HG03575 (cell line): ENCODE measurements around the gene NUBP1.
"Not testable (repeated sequence)": the region's sequence is repeated elsewhere in the genome, so short reads cannot be mapped to it uniquely, and the experiment has no call there.

Experiments
- ATAC-seq: cut with Tn5 transposase; IDR thresholded peaks from one replicate; pipeline ENCODE4 v1.9.1; 2021; ENCODE audit not compliant: unreplicated experiment, insufficient number of reproducible peaks, low FRiP score; ENCODE audit errors: extremely low read depth

NUBP1 gene

DNA sequence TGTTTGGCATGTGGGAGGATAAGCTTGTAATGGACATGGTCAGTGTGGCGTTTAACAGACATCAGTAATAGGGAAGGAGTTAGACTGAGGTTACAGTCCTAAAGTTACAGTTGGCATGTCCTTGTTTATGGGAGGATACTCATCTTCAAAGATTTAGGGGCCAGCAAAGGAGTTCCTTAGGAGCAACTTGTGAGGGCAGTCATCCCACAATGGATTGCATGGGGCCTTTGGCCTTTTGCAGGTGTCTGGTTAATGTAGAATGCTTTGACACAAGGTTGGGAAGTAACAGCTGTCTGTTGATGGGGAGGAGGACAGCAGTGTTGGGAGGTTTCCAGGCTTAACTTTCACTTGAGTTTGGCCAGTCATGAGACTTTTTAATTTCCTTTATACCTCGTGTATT lies 2.2 kb downstream of the NUBP1 start:
- ATAC-seq: no peak

DNA sequence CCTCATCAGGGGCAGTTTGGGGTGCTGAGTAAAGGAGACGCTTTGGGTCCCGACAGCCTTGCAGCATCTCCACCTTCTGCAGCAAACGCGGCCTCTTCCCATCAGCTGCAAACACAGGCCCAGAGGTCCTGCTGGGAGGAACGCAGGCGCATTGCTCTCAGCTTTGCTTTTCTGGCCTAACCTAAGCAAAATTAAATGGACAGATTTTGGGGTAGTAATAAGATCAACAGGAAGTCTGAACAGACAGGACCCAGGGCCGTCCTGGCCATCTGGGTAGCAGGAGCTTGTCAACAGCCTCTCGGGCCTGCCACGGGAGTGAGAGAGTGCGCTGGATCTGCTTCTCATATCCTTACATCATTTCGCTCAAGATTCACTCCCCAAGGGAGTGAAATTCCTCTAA lies 7.2 kb downstream of the NUBP1 start:
- ATAC-seq: no peak

DNA sequence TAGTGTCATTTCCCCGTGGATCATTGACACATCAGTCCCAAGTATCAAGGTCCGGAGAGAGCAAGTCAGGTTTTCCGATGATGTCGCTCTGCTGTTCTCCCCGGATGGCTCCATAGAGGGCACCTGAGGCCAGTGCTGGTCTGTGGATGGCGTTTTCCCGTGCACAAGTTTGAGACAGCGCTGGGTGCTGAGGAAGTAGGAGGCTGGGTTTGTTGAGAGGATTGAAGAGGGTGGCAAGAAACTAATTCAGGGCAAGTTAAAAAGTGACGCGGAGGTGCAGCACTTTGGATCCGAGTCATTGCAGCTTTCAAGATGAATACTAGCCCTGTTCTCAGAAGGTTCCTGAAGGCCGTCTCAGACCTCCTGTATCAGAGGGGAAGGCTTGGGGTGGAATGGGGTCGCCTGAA lies 7.7 kb downstream of the NUBP1 start:
- no peak for ATAC-seq

DNA sequence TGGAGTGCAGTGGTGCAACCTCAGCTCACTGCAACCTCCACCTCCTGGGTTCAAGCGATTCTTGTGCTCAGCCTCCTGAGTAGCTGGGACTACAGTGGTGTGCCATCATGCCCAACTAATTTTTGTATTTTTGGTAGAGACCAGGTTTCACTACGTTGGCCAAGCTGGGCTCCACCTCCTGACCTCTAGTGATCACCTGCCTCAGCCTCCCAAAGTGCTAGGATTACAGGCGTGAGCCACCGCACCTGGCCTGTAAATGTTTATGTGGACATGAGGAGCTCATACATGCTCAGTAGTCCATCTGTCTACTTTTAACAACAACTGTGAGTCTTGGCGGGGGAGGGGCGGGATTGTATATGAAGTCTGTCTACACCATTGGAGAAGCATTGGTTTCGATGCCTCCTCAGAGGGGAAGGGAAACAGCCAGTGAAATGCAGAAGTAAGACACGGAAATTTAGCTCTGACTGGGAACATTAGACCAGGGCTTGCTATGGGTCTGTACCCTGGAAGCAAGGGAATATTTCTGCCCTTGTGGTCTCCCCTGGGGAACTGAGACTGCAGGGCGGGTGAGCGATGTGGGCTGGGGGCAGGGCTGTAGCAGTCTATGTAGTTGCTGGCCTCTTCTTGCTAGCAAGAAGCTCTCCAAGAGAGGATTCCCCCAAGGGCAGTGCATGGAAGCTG lies 9.3 kb downstream of the NUBP1 start:
- no peak for ATAC-seq

DNA sequence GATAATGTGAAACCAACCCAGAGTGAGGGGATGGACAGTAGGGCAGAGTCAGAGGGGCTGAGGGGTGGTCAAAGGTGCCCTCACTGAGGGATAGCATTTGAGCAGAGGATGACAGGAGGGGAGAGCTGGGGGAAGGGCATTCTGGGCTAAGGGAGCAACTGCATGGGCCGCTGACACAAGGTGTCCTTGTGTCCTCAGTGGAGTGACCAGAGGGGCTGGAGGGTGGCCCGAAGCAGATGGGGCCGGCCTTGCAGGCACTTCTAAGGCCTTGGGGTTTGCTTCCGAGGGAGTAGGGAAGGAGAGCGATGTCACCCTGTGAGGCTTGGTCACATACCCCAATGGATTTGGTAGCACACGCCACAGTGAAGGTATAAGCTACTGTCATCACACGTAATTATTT lies 10.0 kb downstream of the NUBP1 start:
- no peak for ATAC-seq

DNA sequence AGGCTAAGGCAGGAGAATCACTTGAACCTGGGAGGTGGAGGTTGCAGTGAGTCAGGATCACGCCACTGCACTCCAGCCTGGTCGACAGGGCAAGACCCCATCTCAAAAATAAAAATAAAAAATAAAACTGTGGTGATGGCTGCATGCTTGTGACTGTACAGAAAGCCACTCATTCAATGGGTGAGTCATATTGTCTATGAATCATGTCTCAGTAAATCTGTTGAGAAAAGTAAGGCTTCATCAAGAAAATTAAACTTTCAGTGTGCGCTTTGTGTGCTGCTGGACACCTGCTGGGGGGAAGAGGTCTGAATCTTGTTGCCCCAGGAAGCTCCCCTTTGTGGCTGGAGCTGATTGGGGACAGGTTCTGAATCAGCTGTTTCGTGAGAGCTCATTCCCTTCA lies 11.3 kb downstream of the NUBP1 start:
- no peak for ATAC-seq

DNA sequence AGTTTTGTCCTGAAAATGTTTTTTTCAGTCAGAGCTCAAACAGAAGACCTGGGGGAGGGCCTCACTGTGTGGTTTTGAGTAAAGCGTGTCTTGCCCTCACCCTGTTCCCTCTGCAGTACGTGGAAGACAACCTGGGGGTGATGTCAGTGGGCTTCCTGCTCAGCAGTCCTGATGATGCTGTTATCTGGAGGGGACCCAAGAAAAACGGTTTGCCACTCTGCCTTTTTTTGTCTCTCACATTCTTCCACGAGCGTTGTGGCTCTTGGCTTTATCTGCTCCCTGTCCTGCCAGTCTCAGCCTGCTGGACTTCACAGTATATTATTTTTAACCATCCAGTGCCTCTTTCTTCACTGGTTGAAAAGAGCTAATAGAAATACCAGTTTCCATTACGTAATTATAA lies 12.9 kb downstream of the NUBP1 start:
- no peak for ATAC-seq

DNA sequence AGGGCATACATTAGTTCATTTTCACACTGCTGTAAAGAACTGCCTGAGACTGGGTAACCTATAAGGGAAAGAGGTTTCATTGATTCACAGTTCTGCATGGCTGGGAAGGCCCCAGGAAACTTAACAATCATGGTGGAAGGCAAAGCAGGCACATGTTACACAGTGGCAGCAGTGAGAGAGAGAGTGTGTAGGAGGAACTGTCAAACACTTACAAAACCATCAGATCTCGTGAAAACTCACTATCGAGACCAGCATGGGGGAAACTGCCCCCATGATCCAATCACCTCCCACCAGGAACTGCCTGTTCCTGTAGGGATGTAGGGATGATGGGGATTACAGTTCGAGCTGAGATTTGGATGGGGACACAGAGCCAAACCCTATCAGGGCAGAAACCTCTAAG lies 17.2 kb downstream of the NUBP1 start:
- ATAC-seq: no peak

DNA sequence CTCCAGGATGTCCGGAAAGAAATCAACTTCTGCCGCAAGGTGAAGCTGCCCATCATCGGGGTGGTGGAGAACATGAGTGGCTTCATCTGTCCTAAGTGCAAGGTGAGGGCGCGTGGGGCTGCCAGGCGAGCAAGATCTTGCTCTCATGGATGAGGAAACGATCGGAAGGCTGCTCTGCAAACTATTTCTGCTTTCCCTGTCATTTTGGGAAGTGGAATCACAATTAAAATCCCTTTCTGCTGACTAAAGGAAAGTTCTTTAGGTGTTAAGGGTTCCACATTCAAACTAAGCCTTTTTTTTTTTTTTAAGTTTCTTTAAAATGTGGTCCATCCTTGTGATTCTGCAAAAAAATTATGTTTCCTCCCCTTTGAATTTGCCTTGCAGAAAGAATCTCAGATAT lies 17.7 kb downstream of the NUBP1 start:
- no peak for ATAC-seq

DNA sequence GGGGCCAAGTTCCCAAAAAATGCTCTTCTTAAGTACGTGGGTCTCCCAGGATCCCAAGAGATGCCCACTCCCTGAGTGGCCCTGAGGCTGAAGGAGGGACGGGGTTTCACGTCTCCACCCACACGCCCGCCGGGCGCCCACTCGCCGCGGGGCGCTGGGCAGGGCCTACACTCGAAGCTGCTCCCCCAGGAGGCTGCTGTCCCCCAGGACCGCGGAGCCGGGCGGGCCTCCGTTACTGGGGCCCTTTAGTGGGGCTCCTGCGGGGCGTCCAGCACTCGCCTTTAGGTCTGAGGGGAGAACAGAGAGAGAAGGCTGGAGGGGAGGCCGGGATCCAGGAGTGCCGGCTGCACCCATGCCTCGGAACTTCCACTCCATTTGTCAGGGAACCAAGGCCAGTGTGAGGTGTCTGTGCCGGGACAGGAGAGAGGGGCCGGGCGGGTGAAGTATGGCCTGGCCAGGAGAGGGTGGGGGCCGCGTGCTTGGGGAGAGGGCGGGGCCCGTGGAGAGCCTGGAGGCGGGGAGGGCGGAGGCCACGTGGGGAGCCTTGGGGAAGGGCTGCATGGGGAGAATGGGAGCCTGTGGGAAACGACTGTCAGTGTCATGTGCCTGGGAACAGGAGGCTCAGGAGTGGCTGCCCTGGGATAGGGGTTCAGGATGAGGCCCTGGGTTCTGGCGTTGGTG lies 18.8 kb downstream of the NUBP1 start:
- no peak for ATAC-seq

DNA sequence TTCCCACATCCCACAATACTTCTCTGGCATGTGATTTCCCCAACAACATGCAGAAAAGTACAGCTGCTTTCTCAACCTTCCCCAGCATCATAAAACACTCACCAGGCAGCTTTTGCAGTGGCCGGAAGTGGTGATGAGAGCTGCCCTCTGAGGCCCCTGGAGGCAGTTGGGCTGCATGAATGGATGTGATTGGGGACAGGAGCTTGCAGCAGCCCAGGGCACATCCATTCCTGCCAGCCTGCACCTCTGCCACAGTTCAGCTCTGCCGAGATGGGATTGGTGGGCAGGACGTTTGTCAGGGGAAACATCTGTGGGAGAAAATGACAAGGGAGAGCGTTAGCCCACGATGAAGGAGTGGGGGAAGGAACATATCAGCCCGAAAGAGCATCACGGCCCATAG lies 19.8 kb downstream of the NUBP1 start:
- ATAC-seq: no peak

DNA sequence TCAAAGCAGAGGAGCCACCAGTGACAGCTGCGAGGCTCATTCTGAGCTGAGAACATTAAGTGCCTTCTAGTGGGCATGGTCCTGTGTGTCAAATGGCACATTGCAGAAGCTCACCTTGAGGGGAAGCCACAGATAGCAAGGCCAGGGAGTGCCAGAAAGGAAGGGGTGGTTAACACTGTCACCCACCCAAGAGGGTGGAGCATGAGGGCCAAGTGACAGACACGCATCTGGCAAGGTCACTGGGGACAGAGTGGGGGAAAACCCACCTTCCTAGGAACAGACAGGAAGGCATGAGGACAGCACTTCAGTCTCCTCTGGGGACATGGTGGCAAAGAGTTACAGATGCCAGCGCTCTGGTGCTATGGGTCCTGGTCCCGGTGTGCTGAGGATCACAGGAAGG lies 22.1 kb downstream of the NUBP1 start:
- no peak for ATAC-seq

DNA sequence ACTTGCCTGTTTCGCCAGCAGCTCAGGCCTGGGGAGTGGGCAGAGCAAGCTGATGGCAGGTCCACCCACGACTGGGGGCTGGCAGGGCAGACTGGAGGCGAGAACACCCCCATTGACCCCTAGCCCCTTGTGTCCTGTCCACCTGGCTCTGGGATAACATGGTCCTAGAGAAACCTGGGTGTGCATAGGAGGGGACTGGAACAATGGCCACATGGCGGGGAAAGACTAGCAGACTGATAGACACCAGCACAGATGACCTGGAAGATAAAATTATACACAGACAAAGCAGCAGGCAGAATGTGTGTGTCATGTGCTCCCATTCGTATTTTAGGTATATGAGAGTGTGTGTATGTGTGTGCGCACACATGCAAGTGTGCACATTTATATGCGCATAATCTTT lies 23.5 kb downstream of the NUBP1 start:
- no peak for ATAC-seq

DNA sequence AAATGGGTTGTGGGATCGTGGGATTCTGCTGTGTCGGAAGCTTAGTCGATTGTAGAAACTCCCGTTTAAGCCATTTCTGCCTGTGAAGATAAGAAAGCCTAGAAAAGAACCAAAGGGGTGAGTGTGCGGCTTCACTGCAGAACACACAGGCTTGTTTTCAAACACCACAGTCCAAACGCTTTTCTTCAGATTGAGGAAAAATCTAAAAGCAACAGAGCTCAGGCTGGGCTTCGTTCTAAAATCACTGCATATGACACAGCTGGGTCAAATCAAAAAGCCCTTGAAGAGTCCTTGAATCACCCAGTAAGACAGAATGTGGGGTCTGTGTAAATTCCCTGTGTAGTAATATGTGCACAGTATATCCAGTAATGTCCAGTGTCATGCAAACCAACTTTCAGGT lies 25.7 kb downstream of the NUBP1 start:
- ATAC-seq: no peak

DNA sequence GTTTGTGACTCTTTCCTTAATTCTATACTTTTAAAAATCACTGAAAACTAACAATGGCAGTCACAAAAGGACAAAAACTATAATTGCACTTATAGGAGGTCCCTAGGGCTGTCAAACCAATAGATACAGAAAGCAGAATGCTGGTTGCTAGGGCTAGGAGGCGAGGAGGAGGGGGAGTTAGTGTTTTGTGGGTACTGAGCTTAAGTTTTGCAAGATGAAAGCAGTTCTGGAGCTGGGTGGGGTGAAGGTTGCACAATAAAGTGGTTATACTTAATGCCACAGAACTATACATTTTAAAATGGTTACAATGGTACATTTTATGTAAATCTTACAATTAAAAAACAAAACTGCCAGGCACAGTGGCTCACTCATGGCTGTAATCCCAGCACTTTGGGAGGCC lies 27.3 kb downstream of the NUBP1 start:
- ATAC-seq: no peak

DNA sequence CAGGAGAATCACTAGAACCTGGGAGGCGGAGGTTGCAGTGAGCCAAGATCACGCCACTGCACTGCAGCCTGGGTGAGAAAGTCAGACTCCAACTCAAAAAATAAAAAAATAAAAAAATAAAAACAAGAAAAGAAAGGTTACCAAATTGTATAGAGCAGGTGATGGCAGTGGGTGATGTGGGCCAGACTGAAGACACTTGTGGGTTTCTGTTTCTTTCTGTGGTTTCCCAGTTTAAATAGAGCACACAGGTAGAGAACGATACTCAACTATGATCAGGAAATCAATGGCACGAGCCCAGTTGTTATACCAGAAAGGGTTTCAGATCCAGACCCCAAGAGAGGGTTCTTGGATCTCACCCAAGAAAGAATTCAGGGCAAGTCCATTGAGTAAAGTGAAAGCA lies 32.6 kb downstream of the NUBP1 start:
- ATAC-seq: peak; percentile 65

DNA sequence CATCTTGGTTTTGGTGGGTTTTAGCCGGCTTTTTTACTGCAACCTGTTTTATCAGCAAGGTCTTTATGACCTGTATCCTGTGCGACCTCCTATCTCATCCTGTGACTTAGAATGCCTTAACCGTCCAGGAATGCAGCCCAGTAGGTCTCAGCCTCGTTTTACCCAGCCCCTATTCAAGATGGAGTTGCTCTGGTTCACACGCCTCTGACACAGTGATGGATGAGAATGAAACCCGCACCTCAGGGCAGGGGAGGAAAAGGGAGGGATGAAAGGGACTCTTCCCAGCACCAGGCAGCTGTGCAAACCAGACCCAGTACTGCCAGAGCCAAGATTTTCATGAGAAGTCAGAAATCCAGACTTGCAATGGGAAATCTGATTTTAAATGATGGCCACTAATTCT lies 33.3 kb downstream of the NUBP1 start:
- ATAC-seq: not testable (repeated sequence)

DNA sequence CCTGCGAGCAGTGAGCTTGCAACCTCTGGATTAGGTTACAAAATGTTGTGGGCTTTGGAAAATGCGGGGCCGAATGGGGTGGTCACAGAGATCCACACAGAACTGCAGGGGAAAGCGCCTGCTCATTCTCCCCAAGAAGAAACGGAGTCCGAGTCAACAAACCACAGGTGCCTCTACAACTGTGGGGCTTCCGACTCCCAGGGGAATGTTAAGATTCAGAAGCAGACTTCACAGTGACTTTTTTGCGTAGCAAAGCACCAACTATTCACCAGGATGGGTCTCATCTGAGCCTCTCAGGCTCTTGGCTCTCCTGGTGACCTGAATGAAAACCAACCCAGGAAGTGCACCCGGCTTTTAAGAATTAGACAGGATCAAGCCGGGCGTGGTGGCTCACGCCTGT lies 33.7 kb downstream of the NUBP1 start:
- ATAC-seq: no peak

DNA sequence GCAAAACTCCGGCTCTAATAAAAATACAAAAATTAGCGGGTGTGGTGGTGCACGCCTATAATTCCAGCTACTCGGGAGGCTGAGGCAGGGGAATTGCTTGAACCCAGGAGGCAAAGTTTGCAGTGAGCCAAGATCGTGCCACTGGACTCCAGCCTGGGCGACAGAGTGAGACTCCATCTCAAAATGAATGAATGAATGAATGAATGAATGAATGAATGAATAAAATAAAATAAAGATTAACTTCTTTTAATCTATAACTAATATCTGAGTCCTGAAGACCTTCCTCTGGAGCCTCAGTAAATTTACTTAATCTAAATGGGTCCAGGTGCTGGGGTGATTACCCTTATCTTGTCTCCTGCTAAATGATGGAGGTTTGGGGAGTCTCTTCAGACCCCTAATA lies 36.3 kb downstream of the NUBP1 start:
- not testable (repeated sequence) for ATAC-seq

DNA sequence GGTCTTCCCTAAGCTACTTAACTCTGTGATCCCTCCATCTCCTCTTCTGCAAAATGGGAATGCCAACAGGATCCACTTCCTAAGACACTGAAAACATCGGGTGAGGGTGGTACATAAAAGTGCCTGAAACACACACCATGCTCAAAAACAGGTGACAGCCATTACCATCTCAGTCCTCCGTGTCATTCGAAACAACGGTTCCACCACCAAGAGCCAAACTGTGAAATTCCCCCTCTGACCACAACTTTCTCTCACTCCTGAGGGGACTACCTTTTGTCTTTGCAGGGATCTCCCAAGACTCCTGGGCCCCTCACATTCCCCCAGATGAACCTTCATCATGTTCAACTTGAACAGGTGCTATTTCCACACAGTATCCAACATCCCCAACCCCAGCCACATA lies 37.0 kb downstream of the NUBP1 start:
- no peak for ATAC-seq

DNA sequence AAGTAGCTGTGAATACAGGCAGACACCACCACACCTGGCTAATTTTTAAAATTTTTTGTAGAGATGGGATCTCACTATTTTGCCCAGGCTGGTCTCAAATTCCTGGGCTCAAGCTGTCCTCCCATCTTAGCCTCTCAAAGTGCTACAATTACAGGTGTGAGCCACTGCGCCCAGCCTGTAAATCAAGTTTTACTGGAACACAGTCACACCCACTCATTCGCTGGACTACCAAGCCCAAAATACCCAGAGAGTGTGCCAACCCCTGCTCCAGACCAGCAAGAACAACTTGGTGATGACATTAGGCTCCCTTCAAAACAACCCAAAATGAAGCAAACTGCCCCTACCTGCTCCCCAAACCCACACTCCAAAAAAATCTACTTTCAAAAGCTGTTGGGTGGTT lies 39.0 kb downstream of the NUBP1 start:
- ATAC-seq: no peak
